B cell (primary cell): ENCODE results near the gene PCDH9. TPM values are rescaled to one million over a fixed set of nuclear protein-coding genes. Genes with fewer than 3 reads are reported as not detected.

ENCODE experiments used
- ATAC-seq: fragments of 200-7000 bp; cut with Tn5 transposase; one replicate; pipeline ENCODE4 v1.10.0; 2021; ENCODE audit warnings: low read depth, mild to moderate bottlenecking, moderate number of reproducible peaks, moderate library complexity
- CTCF ChIA-PET: fragments of 350-600 bp; sonication (Branson Sonifier 250); formaldehyde crosslinking; loops from one replicate; lab custom pipeline; 2021; ENCODE audit warnings: antibody characterized with exemption, inconsistent platforms; lab: Charles Lee
- POLR2A ChIA-PET: fragments of 350-600 bp; sonication (Branson Sonifier 250); formaldehyde crosslinking; loops from one replicate; lab custom pipeline; 2021; ENCODE audit warnings: antibody characterized with exemption; lab: Charles Lee
- DNase-seq: peaks from one replicate; pipeline ENCODE4 v3.0.0; 2013
- H2AFZ ChIP-seq: 2 replicates; pipeline ENCODE4 v1.6.1; 2012; ENCODE audit warnings: mild to moderate bottlenecking, low read depth, low read length; ENCODE audit not compliant: insufficient read depth, poor library complexity, severe bottlenecking
- H3K27ac ChIP-seq, 2 donors: 1 replicate in 1 of 2; 2 replicates in 1 of 2; pipeline ENCODE4 v1.5.1; 2012 to 2013; ENCODE audit warnings: low read length in 2 of 2, mild to moderate bottlenecking in 2 of 2, moderate library complexity in 1 of 2
- H3K27me3 ChIP-seq, 4 experiments: fragments of 200-600 bp in 1 of 4; sonication (generic) in 1 of 4; replicated peaks in 1 of 4; 1 replicate in 2 of 4; 2 replicates in 2 of 4; pipeline versions ENCODE4 v1.6.1 to v1.7.0; 2013 to 2016; ENCODE audit warnings: low read length in 3 of 4, mild to moderate bottlenecking in 2 of 4, mixed read lengths in 1 of 4, moderate library complexity in 1 of 4; ENCODE audit not compliant: insufficient read depth in 4 of 4, control insufficient read depth in 3 of 4; ENCODE audit errors: control extremely low read depth in 1 of 4
- H3K36me3 ChIP-seq, 2 experiments: replicated peaks in 1 of 2; 1 replicate in 1 of 2; 2 replicates in 1 of 2; pipeline versions ENCODE4 v1.6.1 to v1.7.1; 2013; ENCODE audit warnings: low read length in 1 of 2; ENCODE audit not compliant: insufficient read depth in 2 of 2, control insufficient read depth in 1 of 2; ENCODE audit errors: control extremely low read depth in 1 of 2, extremely low read depth in 1 of 2
- H3K4me1 ChIP-seq, 2 donors: fragments of 200-600 bp in 1 of 2; sonication (generic) in 1 of 2; 1 replicate in 1 of 2; 2 replicates in 1 of 2; pipeline versions ENCODE4 v1.5.1 to v1.6.1; 2013 to 2017; ENCODE audit warnings: low read length in 2 of 2; ENCODE audit not compliant: control insufficient read depth in 2 of 2, insufficient read depth in 2 of 2
- H3K4me2 ChIP-seq: replicated peaks from 2 replicates; pipeline ENCODE3; 2012; ENCODE audit warnings: mild to moderate bottlenecking, low read depth, low read length; ENCODE audit not compliant: poor library complexity, severe bottlenecking
- H3K4me3 ChIP-seq, 5 experiments: fragments of 200-600 bp in 1 of 5; sonication (generic) in 1 of 5; 1 replicate in 3 of 5; 2 replicates in 2 of 5; pipeline versions ENCODE4 v1.5.1 to v1.7.0; 2011 to 2016; ENCODE audit warnings: low read length in 4 of 5, mild to moderate bottlenecking in 4 of 5, low read depth in 2 of 5, control low read depth in 1 of 5, moderate library complexity in 1 of 5; ENCODE audit not compliant: insufficient read depth in 1 of 5; ENCODE audit errors: control extremely low read depth in 1 of 5, extremely low read depth in 1 of 5
- H3K79me2 ChIP-seq: fragments of 200-600 bp; sonication (generic); one replicate; pipeline ENCODE4 v1.6.0; 2016; ENCODE audit warnings: low read length; ENCODE audit not compliant: control insufficient read depth, insufficient read depth
- H3K9ac ChIP-seq: fragments of 200-600 bp; sonication (generic); 2 replicates; pipeline ENCODE4 v1.6.1; 2017; ENCODE audit warnings: mild to moderate bottlenecking, low read length, moderate library complexity
- H3K9me3 ChIP-seq, 3 donors: one replicate each; pipeline versions ENCODE4 v1.6.1 to v1.7.1; 2013; ENCODE audit warnings: low read length in 2 of 3; ENCODE audit not compliant: control insufficient read depth in 2 of 3, insufficient read depth in 1 of 3; ENCODE audit errors: control extremely low read depth in 1 of 3
- H4K20me1 ChIP-seq: 2 replicates; pipeline ENCODE4 v1.6.0; 2012; ENCODE audit warnings: mild to moderate bottlenecking, low read length; ENCODE audit not compliant: insufficient read depth, control insufficient read depth, poor library complexity, severe bottlenecking
- H3K27ac Mint-ChIP-seq: one replicate; pipeline ENCODE4 v1.8.0; 2021; ENCODE audit warnings: mixed read lengths
- H3K27me3 Mint-ChIP-seq: one replicate; pipeline ENCODE4 v1.8.0; 2021; ENCODE audit warnings: mixed read lengths
- H3K4me1 Mint-ChIP-seq: one replicate; pipeline ENCODE4 v1.8.0; 2021; ENCODE audit warnings: mixed read lengths
- H3K4me3 Mint-ChIP-seq: one replicate; pipeline ENCODE4 v1.8.0; 2021; ENCODE audit warnings: mixed read lengths
- H3K9me3 Mint-ChIP-seq: one replicate; pipeline ENCODE4 v1.8.0; 2022; ENCODE audit warnings: mixed read lengths; ENCODE audit not compliant: insufficient read depth
- CTCF ChIP-seq: fragments of 200-600 bp; IDR thresholded peaks from one replicate; pipeline ENCODE4 v1.8.0; 2022; ENCODE audit warnings: antibody characterized with exemption, mild to moderate bottlenecking
- EZH2 ChIP-seq: IDR thresholded peaks from 2 replicates; pipeline ENCODE4 v1.6.1; 2012; ENCODE audit warnings: borderline replicate concordance, low read depth, mild to moderate bottlenecking, moderate library complexity, low read length; ENCODE audit not compliant: insufficient read depth, poor library complexity, severe bottlenecking
- WGBS: methylation state at CpG from one replicate; pipeline ENCODE4 v1.1.5; 2013; ENCODE audit warnings: missing lambda C conversion rate; ENCODE audit not compliant: insufficient coverage; 5-methylcytosine and 5-hydroxymethylcytosine counted together
- intact Hi-C: fragments of 100-400 bp; cut with micrococcal nuclease; formaldehyde crosslinking; loops from one replicate; pipeline ENCODE4 v1.10.0; 2022
- polyA plus RNA-seq: library from polyadenylated mRNA; depleted of rRNA; stranded (reverse); fragments of >200 nt; gene quantifications from 2 replicates; pipeline ENCODE4 v1.2.3, GENCODE V29; 2012
- total RNA-seq, 2 donors: library from RNA; stranded (reverse); fragments of 120-200 nt in 1 of 2; gene quantifications; 1 replicate in 1 of 2; 2 replicates in 1 of 2; pipeline versions ENCODE4 v1.2.3 to v1.2.4, GENCODE V29; 2013 to 2022

The PCDH9 gene
- total and polyA plus RNA-seq, 2 donors (not counting 1 experiment from before 2014, with no cell fraction given) = 13.1 to 21.8 TPM

GRCh38 chr13:66781241-66781640 lies 448.9 kb downstream of the PCDH9 start:
- Histone ChIP-seq H4K20me1 (no peaks in the 10 kb centered on the region), H3K9me3 (no peaks in the 10 kb centered on the region), H3K4me2 (no peak overlapping the region), H3K4me1 (no peaks in the 10 kb centered on the region), H2AFZ (no peak overlapping the region), H3K27ac (no peak overlapping the region), H3K36me3 (no peaks in the 10 kb centered on the region), H3K4me3 (no peak overlapping the region), H3K27me3 (no peaks in the 10 kb centered on the region), H3K79me2 (no peaks in the 10 kb centered on the region), H3K9ac (no peak overlapping the region)
- Mint-ChIP-seq H3K4me3 (no peak overlapping the region), H3K27ac (no peak overlapping the region), H3K27me3 (no peaks in the 10 kb centered on the region), H3K4me1 (no peaks in the 10 kb centered on the region), H3K9me3 (no peaks in the 10 kb centered on the region)
- intact Hi-C loops = no loop called here
- no CpG with 5 or more reads among the region's 2 CpGs for WGBS
- POLR2A ChIA-PET = no interaction called here
- CTCF ChIA-PET = interaction anchor here (1.1 kb wide), 1 partner anchor 10 kb away, joined by 3 read pairs; no protein-coding TSS in a partner anchor
- DNase-seq = no peak
- ATAC-seq = no peak
- TF ChIP-seq EZH2 (no peak), CTCF (no peak)

- H3K27ac Mint-ChIP-seq = no peak overlapping the region
- Histone ChIP-seq H3K4me2 (no peak overlapping the region), H3K27ac (no peak overlapping the region), H3K9me3 (no peaks in the 10 kb centered on the region), H3K9ac (no peak overlapping the region), H3K27me3 (no peaks in the 10 kb centered on the region), H2AFZ (no peak overlapping the region), H3K4me3 (no peak overlapping the region), H3K79me2 (no peaks in the 10 kb centered on the region), H3K36me3 (no peaks in the 10 kb centered on the region), H4K20me1 (no peaks in the 10 kb centered on the region), H3K4me1 (no peaks in the 10 kb centered on the region)
- H3K27me3 Mint-ChIP-seq = no peaks in the 10 kb centered on the region
- no peaks in the 10 kb centered on the region for H3K4me1 Mint-ChIP-seq
- ChIA-PET POLR2A (no interaction called here), CTCF (interaction anchor here (1.1 kb wide), 1 partner anchor 10 kb away, joined by 3 read pairs; no protein-coding TSS in a partner anchor)
- no peak for TF ChIP-seq EZH2
- no peak for TF ChIP-seq CTCF
- ATAC-seq = no peak
- DNase-seq = no peak
- intact Hi-C loops = no loop called here
- WGBS = no CpG with 5 or more reads among the region's 3 CpGs
- H3K4me3 Mint-ChIP-seq = no peak overlapping the region
- no peaks in the 10 kb centered on the region for H3K9me3 Mint-ChIP-seq
Measured at GRCh38 chr13:66780814-66781213, 449.3 kb downstream of the PCDH9 start.
